CD8-positive, alpha-beta memory T cell (primary cell): ENCODE measurements around the gene CHRD. TPM values are rescaled to one million over a fixed set of nuclear protein-coding genes. Genes with fewer than 3 reads are reported as not detected.

ENCODE experiments used
- polyA plus RNA-seq: library from polyadenylated mRNA; unstranded; fragments of 300-500 nt; fragmentation: Illumina TruSeq; gene quantifications from one replicate; pipeline ENCODE4 v1.2.3, GENCODE V29; 2021
- total RNA-seq, 2 experiments: library from RNA; stranded (reverse); gene quantifications; one replicate each; pipeline ENCODE4 v1.2.3, GENCODE V29; 2021

Gene CHRD
- total and polyA plus RNA-seq, 3 experiments from 2014 or later = 0.04 TPM; not detected in 2

Other genes with a start within 250 kb of the CHRD start
- 10 to 100 TPM; 74.8 to 83.9 TPM for gene EIF2B5, start 244.7 kb upstream of the CHRD start, total RNA-seq
- gene EIF2B5, start 244.7 kb upstream of the CHRD start, polyA plus RNA-seq = 51.6 TPM
- gene DVL3, start 224.7 kb upstream of the CHRD start, total RNA-seq = 10 to 100 TPM; 38.5 to 44.0 TPM
- gene DVL3, start 224.7 kb upstream of the CHRD start, polyA plus RNA-seq = 15.4 TPM
- gene AP2M1, start 205.2 kb upstream of the CHRD start, total RNA-seq = 100 to 1,000 TPM; 268 to 270 TPM
- gene AP2M1, start 205.2 kb upstream of the CHRD start, polyA plus RNA-seq = 265 TPM
- gene ABCF3, start 193.9 kb upstream of the CHRD start, total RNA-seq = 10 to 100 TPM; 70.8 to 70.9 TPM
- 54.5 TPM for gene ABCF3, start 193.9 kb upstream of the CHRD start, polyA plus RNA-seq
- gene VWA5B2, start 150.5 kb upstream of the CHRD start, total RNA-seq = under 1 TPM in 1 of 2 experiments, not detected in 1; 0.11 TPM
- gene VWA5B2, start 150.5 kb upstream of the CHRD start, polyA plus RNA-seq = not detected
- 10 to 100 TPM; 59.4 to 61.4 TPM for gene ALG3, start 131.1 kb upstream of the CHRD start, total RNA-seq
- 73.2 TPM for gene ALG3, start 131.1 kb upstream of the CHRD start, polyA plus RNA-seq
- 10 to 100 TPM; 13.2 to 14.5 TPM for gene EEF1AKMT4, start 130.4 kb upstream of the CHRD start, total RNA-seq
- 5.3 TPM for gene EEF1AKMT4, start 130.4 kb upstream of the CHRD start, polyA plus RNA-seq
- under 1 TPM; 0.66 to 0.77 TPM for gene CAMK2N2, start 118.5 kb upstream of the CHRD start, total RNA-seq
- not detected for gene CAMK2N2, start 118.5 kb upstream of the CHRD start, polyA plus RNA-seq
- not detected for gene ECE2, start 104.0 kb upstream of the CHRD start, total RNA-seq
- gene ECE2, start 104.0 kb upstream of the CHRD start, polyA plus RNA-seq = not detected
- gene PSMD2, start 80.8 kb upstream of the CHRD start, total RNA-seq = 100 to 1,000 TPM; 334 to 342 TPM
- gene PSMD2, start 80.8 kb upstream of the CHRD start, polyA plus RNA-seq = 211 TPM
- gene EIF4G1, start 65.4 kb upstream of the CHRD start, total RNA-seq = 100 to 1,000 TPM; 693 to 694 TPM
- gene EIF4G1, start 65.4 kb upstream of the CHRD start, polyA plus RNA-seq = 46.2 TPM
- gene FAM131A, start 42.5 kb upstream of the CHRD start, total RNA-seq = 1 to 10 TPM; 2.2 to 2.4 TPM
- 2.2 TPM for gene FAM131A, start 42.5 kb upstream of the CHRD start, polyA plus RNA-seq
- gene CLCN2, start 18.4 kb upstream of the CHRD start, total RNA-seq = 1 to 10 TPM; 6.3 to 7.3 TPM
- 0.54 TPM for gene CLCN2, start 18.4 kb upstream of the CHRD start, polyA plus RNA-seq
- 100 to 1,000 TPM; 147 TPM for gene POLR2H, start 18.3 kb upstream of the CHRD start, total RNA-seq
- 52.1 TPM for gene POLR2H, start 18.3 kb upstream of the CHRD start, polyA plus RNA-seq
- gene THPO, start 1.8 kb upstream of the CHRD start, total RNA-seq = not detected
- not detected for gene THPO, start 1.8 kb upstream of the CHRD start, polyA plus RNA-seq
- under 1 TPM in 1 of 2 experiments, not detected in 1; 0.04 TPM for gene EPHB3, start 181.7 kb downstream of the CHRD start, total RNA-seq
- 0.31 TPM for gene EPHB3, start 181.7 kb downstream of the CHRD start, polyA plus RNA-seq